ENCODE results near the gene KCNK1. TPM values are rescaled to one million over a fixed set of nuclear protein-coding genes. Genes with fewer than 3 reads are reported as not detected.
"Not testable (repeated sequence)": the region's sequence is repeated elsewhere in the genome, so short reads cannot be mapped to it uniquely, and the experiment has no call there.

The KCNK1 gene
- total RNA-seq, 1 experiment from 2014 or later, result 60.6 TPM

GRCh38 chr1:233679030-233679429 is 65.1 kb downstream of the KCNK1 start:
- BruUV-seq (replicated peaks), result no TSS peak
- Histone ChIP-seq H4K20me1 (ENCODE audit: insufficient read depth) (no peaks in the 10 kb centered on the region), H3K79me2 (ENCODE audit: low read depth) (peaks cover 21% of the 10 kb centered on the region; the same call in 1 of the 2 replicates), H2AFZ (no peak overlapping the region), H3K9me3 (ENCODE audit: insufficient read depth, low read depth) (no peaks in the 10 kb centered on the region), H3F3A (ENCODE audit: insufficient read depth, low read depth) (peaks cover 25% of the 10 kb centered on the region; the same call in 1 of the 2 replicates), H3K9me2 (ENCODE audit: insufficient read depth) (no peaks in the 10 kb centered on the region), H3K27me3 (ENCODE audit: insufficient read depth, low read depth) (no peaks in the 10 kb centered on the region), H3K4me1 (replicated peaks; ENCODE audit: insufficient read depth) (peaks cover 26% of the 10 kb centered on the region), H3K4me3 (no peak overlapping the region), H3K27ac (no peak overlapping the region), H3K36me3 (ENCODE audit: low read depth) (peaks cover 42% of the 10 kb centered on the region), H3K4me2 (no peak overlapping the region)
- intact Hi-C loops (cut with micrococcal nuclease; ENCODE audit: unreplicated experiment), result no loop called here
- no peak for TF ChIP-seq CTCF (conservative IDR thresholded peaks at IDR 0.05)
- TF ChIP-seq EZH2 (IDR thresholded peaks at IDR 0.05; ENCODE audit: low read depth), result no peak
- DNase-seq, result no peak
- ChIA-PET CTCF (no interaction called here), POLR2A (ENCODE audit: unreplicated experiment) (interaction anchor here (0.6 kb wide), 2 partner anchors 230 to 1653 kb away, joined by 3 read pairs; no protein-coding TSS in a partner anchor)

GRCh38 chr1:233679591-233680373 is 65.9 kb downstream of the KCNK1 start:
- peak in 1 of 2 experiments; percentile 37 for DNase-seq
- intact Hi-C loops (cut with micrococcal nuclease; ENCODE audit: unreplicated experiment), result no loop called here
- CTCF ChIA-PET, result no interaction called here
- BruUV-seq (replicated peaks), result no TSS peak
- Histone ChIP-seq H4K20me1 (ENCODE audit: insufficient read depth) (no peaks in the 10 kb centered on the region), H3K9me3 (ENCODE audit: insufficient read depth, low read depth) (no peaks in the 10 kb centered on the region), H3K27ac (no peak overlapping the region), H3K4me3 (no peak overlapping the region), H3K27me3 (ENCODE audit: insufficient read depth, low read depth) (no peaks in the 10 kb centered on the region), H3F3A (ENCODE audit: insufficient read depth, low read depth) (peaks cover 25% of the 10 kb centered on the region; the same call in 1 of the 2 replicates), H3K79me2 (ENCODE audit: low read depth) (peaks cover 21% of the 10 kb centered on the region; the same call in 1 of the 2 replicates), H3K4me2 (no peak overlapping the region), H3K9me2 (ENCODE audit: insufficient read depth) (no peaks in the 10 kb centered on the region), H3K4me1 (replicated peaks; ENCODE audit: insufficient read depth) (peaks cover 32% of the 10 kb centered on the region), H3K36me3 (ENCODE audit: low read depth) (peaks cover 42% of the 10 kb centered on the region), H2AFZ (no peak overlapping the region)
- POLR2A ChIA-PET (ENCODE audit: unreplicated experiment), result interaction anchor here (0.6 kb wide), 1 partner anchor 229 kb away, joined by 3 read pairs; no protein-coding TSS in a partner anchor
- TF ChIP-seq CTCF (conservative IDR thresholded peaks at IDR 0.05) (no peak; the same call in 1 of the 2 replicates), EZH2 (IDR thresholded peaks at IDR 0.05; ENCODE audit: low read depth) (no peak)

- no TSS peak for BruUV-seq (replicated peaks)
These were observed 67.4 kb downstream of the KCNK1 start for GRCh38 chr1:233681285-233681684.

GRCh38 chr1:233686653-233687052 is 72.7 kb downstream of the KCNK1 start:
- H3K9me2 ChIP-seq (ENCODE audit: insufficient read depth); DNase-seq; H4K20me1 ChIP-seq (ENCODE audit: insufficient read depth); H3K27me3 ChIP-seq (ENCODE audit: insufficient read depth, low read depth); H2AFZ ChIP-seq; CTCF ChIA-PET; H3K36me3 ChIP-seq (ENCODE audit: low read depth); intact Hi-C loops (cut with micrococcal nuclease; ENCODE audit: unreplicated experiment); POLR2A ChIA-PET (ENCODE audit: unreplicated experiment); BruUV-seq (replicated peaks); H3K9me3 ChIP-seq (ENCODE audit: insufficient read depth, low read depth); H3K79me2 ChIP-seq (ENCODE audit: low read depth): not testable (repeated sequence)
- H3K27ac ChIP-seq, result peak overlapping the region; percentile 34; the same call in 1 of the 2 replicates
- peaks cover 19% of the 10 kb centered on the region for H3F3A ChIP-seq (ENCODE audit: insufficient read depth, low read depth)
- H3K4me2 ChIP-seq, result peak overlapping the region; percentile 73
- peak overlapping the region; percentile 40; the same call in 1 of the 2 replicates for H3K4me3 ChIP-seq
- peaks cover 55% of the 10 kb centered on the region for H3K4me1 ChIP-seq (replicated peaks; ENCODE audit: insufficient read depth)

More at GRCh38 chr1:233681285-233681684, 67.4 kb downstream of the KCNK1 start:
- H3K4me3 ChIP-seq, result no peak overlapping the region
- peaks cover 25% of the 10 kb centered on the region; the same call in 1 of the 2 replicates for H3F3A ChIP-seq (ENCODE audit: insufficient read depth, low read depth)
- no peak for TF ChIP-seq EZH2 (IDR thresholded peaks at IDR 0.05; ENCODE audit: low read depth)
- no peak for TF ChIP-seq CTCF (conservative IDR thresholded peaks at IDR 0.05)
- ChIA-PET CTCF (no interaction called here), POLR2A (ENCODE audit: unreplicated experiment) (no interaction called here)
- intact Hi-C loops (cut with micrococcal nuclease; ENCODE audit: unreplicated experiment), result no loop called here
- no peak overlapping the region for H2AFZ ChIP-seq
- peaks cover 38% of the 10 kb centered on the region for H3K4me1 ChIP-seq (replicated peaks; ENCODE audit: insufficient read depth)
- H3K4me2 ChIP-seq, result no peak overlapping the region
- no peaks in the 10 kb centered on the region for H3K27me3 ChIP-seq (ENCODE audit: insufficient read depth, low read depth)
- H3K9me2 ChIP-seq (ENCODE audit: insufficient read depth), result no peaks in the 10 kb centered on the region
- H4K20me1 ChIP-seq (ENCODE audit: insufficient read depth), result no peaks in the 10 kb centered on the region
- no peaks in the 10 kb centered on the region for H3K9me3 ChIP-seq (ENCODE audit: insufficient read depth, low read depth)
- no peak for DNase-seq
- no peak overlapping the region for H3K27ac ChIP-seq
- peaks cover 32% of the 10 kb centered on the region for H3K36me3 ChIP-seq (ENCODE audit: low read depth)
- peaks cover 21% of the 10 kb centered on the region; the same call in 1 of the 2 replicates for H3K79me2 ChIP-seq (ENCODE audit: low read depth)
